ENCODE measurements around the gene CDT1.

- TF ChIP-seq CTCF (IDR thresholded peaks at IDR 0.05; ENCODE audit: poor library complexity) = no peak
- no peak for TF ChIP-seq EZH2 (IDR thresholded peaks at IDR 0.05; ENCODE audit: borderline replicate concordance)
- TF ChIP-seq EZH2phosphoT487 (IDR thresholded peaks at IDR 0.05; ENCODE audit: low read depth, severe bottlenecking, unreplicated experiment) = no peak
Observed at GRCh38 chr16:88839026-88839529, 35.5 kb downstream of the CDT1 start.
